Fibroblast of skin of right quadriceps (primary cell): ENCODE data around the gene POLA1.

Experiments used
- DNase-seq: peaks from one replicate; pipeline ENCODE4 v3.0.0-alpha.2; 2013

POLA1 gene

DNA sequence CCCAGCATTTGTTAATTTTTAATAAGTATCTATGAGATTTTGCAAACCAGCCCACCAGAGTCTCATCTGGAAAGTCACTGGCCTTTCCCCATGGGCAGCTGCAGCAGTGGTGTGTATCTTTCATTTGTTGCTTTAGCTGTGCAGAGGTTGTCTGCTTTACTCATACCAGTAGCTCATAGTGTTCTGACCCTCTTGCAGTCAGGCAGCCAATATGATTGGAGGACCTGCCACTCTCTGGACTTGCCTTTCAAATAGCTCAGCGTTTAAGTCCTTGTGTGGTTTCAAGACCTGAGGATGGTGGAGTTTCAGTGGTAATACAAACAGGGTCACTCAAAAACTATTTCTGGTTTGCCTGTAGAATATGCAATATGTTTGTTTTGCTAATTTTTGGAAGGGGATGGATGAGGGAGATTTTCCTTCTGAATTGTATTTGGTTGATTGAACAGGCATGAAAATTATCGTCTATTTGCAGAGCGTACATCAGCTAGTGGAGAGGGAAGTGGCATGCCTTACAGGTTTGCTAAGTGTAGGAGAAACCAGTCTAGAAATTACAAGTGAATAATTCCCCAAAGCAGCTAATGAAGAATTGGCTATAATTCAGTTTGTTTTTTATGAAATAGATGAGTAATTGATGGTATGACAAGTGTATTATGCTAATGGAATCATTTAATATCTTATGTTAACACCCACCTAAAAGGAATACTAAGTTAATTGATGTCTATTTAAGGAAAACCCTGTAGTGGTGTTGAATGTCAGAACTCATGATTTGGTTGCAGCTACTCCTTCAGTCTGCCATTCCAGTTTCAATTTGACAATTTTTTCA lies 8.9 kb downstream of the POLA1 start:
- no peak for DNase-seq

DNA sequence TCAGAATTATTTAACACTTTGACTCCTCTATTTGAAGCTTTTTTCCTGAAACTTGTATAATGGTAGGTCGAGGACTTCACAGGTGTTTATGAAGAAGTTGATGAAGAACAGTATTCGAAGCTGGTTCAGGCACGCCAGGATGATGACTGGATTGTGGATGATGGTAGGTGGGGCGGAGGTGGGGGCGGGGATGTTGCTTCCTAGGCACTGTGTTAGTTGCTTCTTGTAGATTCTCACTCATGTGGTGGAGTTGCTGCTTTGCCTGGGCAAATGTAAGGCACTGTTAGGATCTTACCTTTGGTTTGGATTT lies 9.4 kb downstream of the POLA1 start:
- DNase-seq: no peak

DNA sequence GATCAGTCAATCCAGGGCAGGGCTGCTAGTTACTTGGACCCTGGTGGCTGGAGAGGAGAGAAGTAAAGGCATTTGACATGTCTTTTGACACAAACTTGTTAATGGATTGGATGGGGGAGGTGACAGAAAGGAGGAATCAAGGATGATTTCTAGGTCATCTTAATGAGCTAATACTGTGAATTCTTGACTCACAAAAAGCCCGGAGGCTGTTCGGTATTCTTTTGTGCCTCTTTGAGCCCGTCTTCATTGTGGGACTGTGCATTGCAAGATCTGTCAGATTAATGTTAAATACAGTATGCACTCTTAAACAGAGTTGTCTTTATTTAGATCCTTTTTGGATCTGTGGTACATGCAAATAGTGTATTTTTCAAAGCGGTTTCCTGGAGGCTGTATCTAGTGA lies 25.1 kb downstream of the POLA1 start:
- no peak for DNase-seq

- DNase-seq: no peak
These were observed 26.3 kb downstream of the POLA1 start for GRCh38 chrX:24720036-24720435.

DNA sequence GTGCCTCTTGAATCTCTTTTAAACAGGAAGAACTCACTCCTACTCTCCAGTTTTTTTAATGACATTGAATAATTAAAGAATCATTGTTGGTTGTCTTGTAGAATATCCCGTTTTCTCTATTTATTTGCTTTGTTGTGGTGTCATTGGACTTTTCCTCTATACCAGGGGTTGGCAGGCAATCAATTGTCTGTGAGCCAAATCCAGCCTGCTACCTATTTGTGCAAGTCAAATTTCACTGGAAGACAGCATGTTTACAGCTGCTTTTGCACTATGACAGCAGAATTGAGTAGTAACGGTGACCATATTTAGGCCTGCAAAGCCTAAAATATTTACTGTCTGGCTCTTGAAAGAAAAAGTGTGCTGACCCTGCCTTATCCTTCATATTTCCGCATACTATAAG lies 34.8 kb downstream of the POLA1 start:
- DNase-seq: no peak

GRCh38 chrX:24732766-24733500 lies 39.2 kb downstream of the POLA1 start:
- peak; percentile 1 for DNase-seq

- no peak for DNase-seq
These were observed 47.6 kb downstream of the POLA1 start for GRCh38 chrX:24741330-24741729.

GRCh38 chrX:24748196-24748595 lies 54.5 kb downstream of the POLA1 start:
- no peak for DNase-seq

DNA sequence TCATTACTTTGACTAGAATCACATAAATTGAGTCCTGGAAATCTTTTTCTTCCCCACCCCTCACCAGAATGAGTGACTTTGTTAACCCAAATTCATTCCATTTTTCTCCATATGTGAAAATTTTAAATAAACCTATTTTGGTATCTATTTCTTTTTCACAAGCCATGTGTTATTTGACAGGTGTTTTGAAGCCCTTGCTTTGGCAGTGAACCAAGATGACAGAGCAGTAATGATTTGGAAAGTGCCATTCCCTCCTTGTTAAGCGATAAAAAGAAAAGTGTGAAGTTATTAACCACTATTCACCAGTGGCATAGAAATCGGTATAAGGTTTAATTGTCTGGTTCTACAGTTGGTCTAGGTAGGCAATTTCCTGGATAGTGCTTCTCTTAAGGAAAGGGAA lies 66.1 kb downstream of the POLA1 start:
- DNase-seq: no peak

DNA sequence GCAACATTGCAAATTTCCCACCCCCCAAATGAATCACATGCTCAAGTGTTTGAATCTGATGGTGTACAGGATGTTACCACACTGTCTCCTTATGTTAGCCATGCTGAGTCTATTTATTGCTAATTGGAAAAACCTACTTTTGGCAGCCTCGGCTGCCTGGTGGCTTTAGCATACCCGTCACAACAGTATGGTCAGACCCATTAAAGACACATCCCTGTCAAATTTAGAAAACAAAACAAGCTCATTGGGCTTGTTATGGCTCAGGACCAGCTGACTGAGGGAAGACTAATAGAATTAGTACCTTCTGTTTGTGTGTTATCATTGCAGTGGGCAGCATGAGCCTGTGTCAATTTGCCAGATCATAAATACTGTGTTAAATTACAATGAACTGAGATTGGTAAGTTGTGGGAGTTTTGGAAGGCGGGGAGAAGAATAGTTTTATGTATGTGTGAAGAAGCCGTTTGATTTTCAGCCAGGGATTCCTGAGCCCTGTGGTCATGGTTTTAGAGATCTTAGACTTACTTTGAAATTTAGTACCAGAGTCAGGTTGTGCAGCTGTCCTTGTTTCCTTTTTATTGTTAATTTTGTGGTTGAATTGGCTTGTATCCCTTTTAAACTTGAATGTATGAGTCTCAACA lies 66.8 kb downstream of the POLA1 start:
- peak; percentile 50 for DNase-seq

GRCh38 chrX:24761306-24761705 lies 67.6 kb downstream of the POLA1 start:
- no peak for DNase-seq

DNA sequence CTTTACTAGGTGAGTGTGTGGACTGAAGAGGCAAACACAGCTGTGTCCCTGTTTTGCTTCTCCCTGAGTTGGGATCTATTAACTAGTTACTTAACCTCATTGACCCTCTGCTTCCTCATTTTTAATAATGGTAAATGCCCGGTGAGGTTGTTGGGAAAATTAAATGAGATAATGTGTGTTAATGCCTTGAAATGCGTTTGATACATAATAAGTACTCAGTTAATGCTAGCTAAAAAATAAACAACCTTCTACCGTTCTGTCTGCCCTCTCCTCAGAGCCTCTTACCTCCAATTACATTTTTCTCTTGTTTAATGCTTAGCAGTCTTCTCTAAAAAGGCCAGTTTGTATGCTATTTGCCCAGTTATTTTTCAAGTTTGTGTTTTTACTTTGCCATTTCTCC lies 70.3 kb downstream of the POLA1 start:
- DNase-seq: no peak

- DNase-seq: peak; percentile 7
These were observed 73.8 kb downstream of the POLA1 start for GRCh38 chrX:24767557-24767956.

DNA sequence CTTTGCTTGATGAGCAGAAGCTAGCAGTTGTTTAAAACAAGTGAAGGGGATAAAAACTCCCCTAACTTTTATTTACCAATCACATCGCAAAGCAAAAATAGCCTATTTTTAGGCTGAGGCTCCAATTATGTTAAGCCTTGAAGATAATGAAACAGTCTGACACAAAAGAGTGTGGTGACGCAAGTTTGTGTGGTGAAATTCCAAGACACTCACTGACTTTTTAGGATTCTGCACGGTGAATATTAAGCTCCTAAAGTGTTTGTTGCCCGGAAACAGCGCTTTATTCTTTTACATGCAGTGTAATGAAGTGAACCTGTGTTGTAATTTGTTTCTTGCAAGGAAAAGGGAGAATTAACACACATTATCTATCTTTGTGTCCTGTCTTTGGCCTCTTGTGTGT lies 74.8 kb downstream of the POLA1 start:
- DNase-seq: no peak

- DNase-seq: peak; percentile 1
These were observed 80.9 kb downstream of the POLA1 start for GRCh38 chrX:24774650-24775049.

DNA sequence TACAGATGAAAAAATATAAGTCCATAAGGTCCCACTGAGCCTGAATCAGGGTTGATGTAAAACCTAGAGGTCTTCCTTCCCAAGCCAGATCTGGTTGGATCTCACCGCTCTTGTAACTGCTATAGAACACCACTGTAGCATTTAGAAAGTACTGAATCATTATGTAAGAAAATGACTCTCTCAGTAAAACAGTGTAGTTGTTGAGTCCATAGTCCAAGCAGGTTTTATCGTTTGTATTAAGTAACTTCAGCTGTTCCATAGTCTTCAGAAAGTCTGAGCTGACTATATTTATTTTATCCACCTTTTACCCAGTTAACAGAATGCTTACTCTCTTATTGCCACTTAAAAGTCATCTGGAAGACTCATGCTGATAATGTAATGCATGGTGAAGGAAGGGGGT lies 82.2 kb downstream of the POLA1 start:
- no peak for DNase-seq

- DNase-seq: no peak
These were observed 83.9 kb downstream of the POLA1 start for GRCh38 chrX:24777660-24778059.

DNA sequence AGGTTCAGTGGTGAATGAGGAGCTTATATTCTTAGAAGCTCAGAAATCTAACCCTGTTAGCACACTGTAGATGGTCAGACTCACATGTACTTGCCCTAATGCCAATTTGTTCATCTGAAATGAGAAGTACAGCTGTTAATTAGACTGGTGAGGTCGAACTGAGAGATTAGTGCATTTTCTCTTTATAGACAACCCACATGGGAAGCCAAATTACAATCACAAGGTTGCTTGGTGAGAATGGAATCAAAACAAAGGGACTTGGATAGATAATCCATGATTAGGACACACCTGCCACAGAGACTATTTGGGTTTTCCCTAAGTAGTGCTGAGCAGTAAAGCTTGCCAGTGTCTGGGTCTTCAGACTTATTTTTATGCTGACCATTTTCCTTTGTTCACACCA lies 88.3 kb downstream of the POLA1 start:
- no peak for DNase-seq

GRCh38 chrX:24789047-24789446 lies 95.3 kb downstream of the POLA1 start:
- no peak for DNase-seq

DNA sequence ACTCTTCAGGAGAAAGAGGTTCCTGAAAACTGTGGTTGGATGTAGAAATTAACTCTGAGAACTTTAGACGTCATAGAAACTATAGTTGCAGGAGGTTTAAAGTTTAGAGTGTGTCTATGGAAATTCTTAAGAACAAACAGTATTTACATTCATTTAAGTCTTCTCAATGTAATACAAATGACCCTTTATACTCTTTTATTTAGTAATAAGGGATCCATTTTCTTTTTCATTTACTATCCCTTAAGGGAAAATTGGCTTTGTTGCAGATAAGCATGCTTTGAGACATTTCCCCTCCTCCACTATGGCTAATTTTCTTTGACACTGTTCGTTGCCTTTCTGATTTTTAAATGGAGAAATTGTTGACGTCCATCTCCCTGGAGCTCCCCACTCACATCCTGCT lies 96.4 kb downstream of the POLA1 start:
- no peak for DNase-seq

DNA sequence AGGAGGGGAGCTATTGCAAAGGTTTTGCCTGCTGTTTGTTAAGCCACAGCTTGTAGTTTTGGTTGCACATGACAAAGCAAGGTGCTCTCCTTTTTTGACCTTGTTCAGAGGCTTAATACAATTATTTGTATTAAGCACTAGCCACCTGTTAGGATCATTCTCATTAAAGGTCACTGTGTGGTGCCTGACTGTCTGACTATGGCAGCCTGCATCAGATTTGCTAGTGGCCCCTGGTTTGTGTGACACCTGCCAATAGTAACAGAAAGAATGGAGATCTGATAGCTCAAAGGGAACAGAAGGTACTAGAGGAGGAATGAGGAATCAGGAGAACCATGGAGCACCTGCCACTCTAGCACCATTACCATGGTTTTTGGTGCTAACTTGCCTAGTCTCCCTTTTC lies 102.5 kb downstream of the POLA1 start:
- DNase-seq: no peak

GRCh38 chrX:24799078-24799477 lies 105.4 kb downstream of the POLA1 start:
- DNase-seq: no peak

DNA sequence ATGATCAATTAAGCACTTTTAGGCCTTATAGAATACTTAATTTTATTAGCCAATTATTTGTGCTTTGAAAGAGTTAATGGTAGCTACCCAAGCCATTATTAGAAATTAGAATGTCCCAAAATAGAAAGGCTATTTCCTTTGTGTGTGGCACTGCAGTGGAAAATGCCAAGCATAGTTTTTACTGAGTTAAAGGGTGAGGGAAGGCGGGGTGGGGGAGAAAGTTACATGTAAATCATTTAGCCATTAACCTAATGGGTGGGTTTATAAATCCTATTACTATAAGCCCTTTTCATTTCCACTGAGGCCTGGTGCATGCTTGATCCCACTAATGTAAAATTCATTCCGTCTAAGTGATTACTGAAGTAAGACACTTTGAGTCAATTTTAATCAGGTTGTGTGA lies 105.8 kb downstream of the POLA1 start:
- no peak for DNase-seq

- DNase-seq: no peak
These were observed 111.5 kb downstream of the POLA1 start for GRCh38 chrX:24805201-24805600.
